ENCODE data around the gene PSMA8. TPM values are rescaled to one million over a fixed set of nuclear protein-coding genes. Genes with fewer than 3 reads are reported as not detected.
"Not testable (repeated sequence)": the region's sequence is repeated elsewhere in the genome, so short reads cannot be mapped to it uniquely, and the experiment has no call there.

PSMA8 gene
- total and polyA plus RNA-seq, 7 donors: 0.29 TPM; not detected in 6

- H3K36me3 ChIP-seq: no peaks in the 10 kb centered on the region
- intact Hi-C loops (cut with DNase I): loop anchor here (10.0 kb wide), 1 partner anchor 447 kb away; the partner anchor contains the start of gene KCTD1
- H3K27ac ChIP-seq: no peak overlapping the region
- 94 to 97% methylated on average over 5 of the region's 5 CpGs for WGBS, 2 donors
- H3K4me3 ChIP-seq: no peak overlapping the region
- no peaks in the 10 kb centered on the region for H3K9me3 ChIP-seq
- DNase-seq: no peak
- TF ChIP-seq CTCF (IDR thresholded peaks at IDR 0.05): no peak
- no peak for TF ChIP-seq EP300 (IDR thresholded peaks at IDR 0.05)
- TF ChIP-seq POLR2AphosphoS5 (IDR thresholded peaks at IDR 0.05): no peak
- no peak for TF ChIP-seq POLR2A (IDR thresholded peaks at IDR 0.05)
- no peaks in the 10 kb centered on the region for H3K4me1 ChIP-seq
- no peaks in the 10 kb centered on the region for H3K27me3 ChIP-seq
Measured at GRCh38 chr18:26097563-26097962, 36.1 kb upstream of the PSMA8 start.

GRCh38 chr18:26103579-26103978 is 30.1 kb upstream of the PSMA8 start:
- H3K9me3 ChIP-seq: no peaks in the 10 kb centered on the region
- H3K36me3 ChIP-seq: no peaks in the 10 kb centered on the region
- no peaks in the 10 kb centered on the region for H3K4me1 ChIP-seq
- no peak overlapping the region for H3K27ac ChIP-seq
- no peak overlapping the region for H3K4me3 ChIP-seq
- no peaks in the 10 kb centered on the region for H3K27me3 ChIP-seq
- DNase-seq: no peak
- TF ChIP-seq POLR2AphosphoS5 (IDR thresholded peaks at IDR 0.05): no peak
- no peak for TF ChIP-seq EP300 (IDR thresholded peaks at IDR 0.05)
- no peak for TF ChIP-seq POLR2A (IDR thresholded peaks at IDR 0.05)
- TF ChIP-seq CTCF (IDR thresholded peaks at IDR 0.05): no peak
- intact Hi-C loops (cut with DNase I): no loop called here
- 30 to 66% methylated on average over 5 of the region's 5 CpGs for WGBS, 2 donors

GRCh38 chr18:26104035-26104434 is 29.6 kb upstream of the PSMA8 start:
- H3K27ac ChIP-seq: no peak overlapping the region
- DNase-seq: no peak
- WGBS, 2 donors: 77 to 91% methylated on average over 1 of the region's 1 CpG
- no peaks in the 10 kb centered on the region for H3K27me3 ChIP-seq
- no peaks in the 10 kb centered on the region for H3K9me3 ChIP-seq
- no peaks in the 10 kb centered on the region for H3K4me1 ChIP-seq
- intact Hi-C loops (cut with DNase I): no loop called here
- H3K36me3 ChIP-seq: no peaks in the 10 kb centered on the region
- no peak overlapping the region for H3K4me3 ChIP-seq
- TF ChIP-seq POLR2A (IDR thresholded peaks at IDR 0.05) (no peak), CTCF (IDR thresholded peaks at IDR 0.05) (no peak), EP300 (IDR thresholded peaks at IDR 0.05) (no peak), POLR2AphosphoS5 (IDR thresholded peaks at IDR 0.05) (no peak)

- no peaks in the 10 kb centered on the region for H3K36me3 ChIP-seq
- intact Hi-C loops (cut with DNase I): no loop called here
- no peak for DNase-seq
- H3K4me3 ChIP-seq: no peak overlapping the region
- WGBS, 2 donors: 79 to 86% methylated on average over 5 of the region's 5 CpGs
- TF ChIP-seq POLR2AphosphoS5 (IDR thresholded peaks at IDR 0.05) (no peak), CTCF (IDR thresholded peaks at IDR 0.05) (no peak), POLR2A (IDR thresholded peaks at IDR 0.05) (no peak), EP300 (IDR thresholded peaks at IDR 0.05) (no peak)
- H3K4me1 ChIP-seq: no peaks in the 10 kb centered on the region
- no peak overlapping the region for H3K27ac ChIP-seq
- no peaks in the 10 kb centered on the region for H3K27me3 ChIP-seq
- peaks cover 0 to 2% (median 0%) of the 10 kb centered on the region in 4 donors for H3K9me3 ChIP-seq
Measured at GRCh38 chr18:26119246-26119645, 14.4 kb upstream of the PSMA8 start.

GRCh38 chr18:26121476-26121875 is 12.2 kb upstream of the PSMA8 start:
- 82 to 84% methylated on average over 1 of the region's 1 CpG for WGBS, 2 donors
- Histone ChIP-seq H3K4me1 (no peaks in the 10 kb centered on the region), H3K27me3 (no peaks in the 10 kb centered on the region), H3K9me3 (peaks cover 0 to 2% (median 0%) of the 10 kb centered on the region in 4 donors), H3K4me3 (no peak overlapping the region), H3K27ac (no peak overlapping the region), H3K36me3 (no peaks in the 10 kb centered on the region)
- intact Hi-C loops (cut with DNase I): no loop called here
- DNase-seq: no peak
- TF ChIP-seq EP300 (IDR thresholded peaks at IDR 0.05) (no peak), POLR2A (IDR thresholded peaks at IDR 0.05) (no peak), POLR2AphosphoS5 (IDR thresholded peaks at IDR 0.05) (no peak), CTCF (IDR thresholded peaks at IDR 0.05) (no peak)

- DNase-seq; H3K27ac ChIP-seq; H3K4me3 ChIP-seq; H3K4me1 ChIP-seq; H3K9me3 ChIP-seq; H3K36me3 ChIP-seq; intact Hi-C loops (cut with DNase I); H3K27me3 ChIP-seq: not testable (repeated sequence)
- WGBS, 2 donors: 83 to 90% methylated on average over 2 of the region's 2 CpGs
Measured at GRCh38 chr18:26121994-26122393, 11.7 kb upstream of the PSMA8 start.

Data from sigmoid colon (tissue), 7 donors.